Right lung (tissue), 5 donors: Measurements from ENCODE around the gene BICRAL. TPM values are rescaled to one million over a fixed set of nuclear protein-coding genes. Genes with fewer than 3 reads are reported as not detected.
"Not testable (repeated sequence)": the region's sequence is repeated elsewhere in the genome, so short reads cannot be mapped to it uniquely, and the experiment has no call there.

Experiments used
- DNase-seq, 2 donors: peaks; one replicate each; pipeline ENCODE4 v3.0.0-alpha.2; 2013
- polyA plus RNA-seq, 5 donors: library from polyadenylated mRNA; unstranded; fragments of 120-200 nt; gene quantifications; one replicate each; pipeline versions ENCODE4 v1.2.1 to v1.2.3, GENCODE V29; 2013; ENCODE audit warnings: inconsistent platforms in 1 of 5, low replicate concordance in 1 of 5; ENCODE audit not compliant: insufficient read length in 5 of 5, insufficient read depth in 1 of 5

BICRAL gene
- polyA plus RNA-seq, 5 donors: 14.1 to 20.2 (median 18.8) TPM

DNA sequence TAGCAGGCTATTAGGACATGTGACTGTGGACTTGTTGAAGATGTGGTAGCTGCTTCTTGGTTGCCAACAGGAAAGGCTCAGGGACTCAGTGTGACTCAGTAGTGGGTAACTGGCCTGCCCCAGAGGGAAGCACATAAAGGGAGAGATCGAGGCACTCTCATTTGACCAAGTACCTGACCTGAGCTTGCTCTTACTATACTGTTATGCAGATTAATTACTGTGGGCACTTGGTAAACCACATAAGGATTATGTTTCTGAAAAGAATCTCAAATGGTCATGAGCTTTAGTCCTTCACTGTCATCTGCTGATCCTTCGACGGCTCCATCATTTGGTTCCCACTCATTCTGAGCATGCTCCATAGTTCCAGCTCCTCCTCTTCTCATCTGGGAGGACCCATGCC, 49.4 kb downstream of the BICRAL start:
- no peak for DNase-seq

DNA sequence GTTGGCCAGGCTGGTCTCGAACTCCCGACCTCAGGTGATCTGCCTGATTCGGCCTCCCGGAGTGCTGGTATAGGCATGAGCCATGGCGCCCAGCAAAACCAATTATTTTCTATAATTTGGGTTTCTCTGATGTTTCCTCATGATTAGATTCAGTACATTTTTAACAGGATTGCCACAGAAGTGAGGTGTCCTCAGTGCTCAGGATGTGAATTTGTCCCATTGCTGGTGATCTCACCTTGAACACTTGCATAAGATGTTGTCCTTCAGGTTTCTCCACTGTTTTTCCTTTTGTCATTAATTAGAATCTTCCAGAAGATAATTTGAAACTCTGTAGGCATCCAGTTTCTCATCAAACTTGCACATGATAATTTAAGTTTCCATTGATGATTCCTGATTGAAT, 52.2 kb downstream of the BICRAL start:
- no peak for DNase-seq

DNA sequence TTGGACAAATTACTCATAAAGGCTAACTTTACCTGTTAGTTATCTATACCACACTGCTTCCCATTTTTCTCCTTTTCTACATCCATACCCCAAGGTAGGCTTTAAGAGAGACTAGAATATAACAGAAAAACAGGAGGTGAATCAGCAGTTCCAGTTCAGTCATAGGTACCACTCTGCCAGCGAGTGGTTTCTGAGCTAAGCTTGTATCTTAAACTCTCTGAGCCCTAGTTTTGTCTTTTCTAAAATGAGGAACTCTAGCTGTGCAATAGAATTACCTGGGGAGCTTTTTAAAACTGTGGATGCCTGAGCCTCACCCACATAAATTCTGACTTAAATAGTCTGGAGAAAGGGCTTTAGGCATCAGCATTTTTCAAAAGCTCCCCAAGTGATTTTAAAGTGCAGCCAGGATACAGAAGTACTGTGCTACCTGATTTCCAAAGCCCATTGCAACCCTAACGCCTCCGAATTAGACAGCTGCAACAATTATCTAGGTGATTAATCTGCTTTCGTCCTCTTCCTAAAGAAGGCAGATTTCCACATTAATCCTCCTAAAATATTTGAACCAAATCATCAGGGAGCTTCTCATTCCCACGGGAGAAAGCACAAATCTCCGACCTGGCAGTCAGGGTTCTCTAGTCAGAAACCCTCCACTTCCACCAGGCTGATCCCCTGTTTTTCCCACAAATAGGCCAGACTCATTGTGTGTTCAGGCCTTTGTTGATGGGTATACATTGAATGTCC, 60.2 kb downstream of the BICRAL start:
- no peak for DNase-seq

DNA sequence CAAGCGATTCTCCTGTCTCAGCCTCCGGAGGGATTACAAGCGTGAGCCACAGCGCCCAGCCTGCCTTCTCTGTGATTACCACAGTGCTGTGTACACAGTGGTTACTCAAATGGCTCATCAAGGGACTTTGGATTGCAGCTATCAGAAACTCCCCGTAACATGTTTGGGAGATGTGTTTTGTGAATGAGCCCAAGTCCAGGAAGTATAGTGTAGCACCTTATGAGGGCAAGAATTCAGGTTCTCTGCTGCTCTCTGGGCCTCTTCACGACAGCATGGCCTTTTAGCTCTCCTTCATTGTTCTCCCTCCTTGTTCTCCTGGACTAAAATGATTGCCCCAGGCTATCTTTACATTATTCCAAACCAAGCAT, 63.5 kb downstream of the BICRAL start:
- no peak for DNase-seq

DNA sequence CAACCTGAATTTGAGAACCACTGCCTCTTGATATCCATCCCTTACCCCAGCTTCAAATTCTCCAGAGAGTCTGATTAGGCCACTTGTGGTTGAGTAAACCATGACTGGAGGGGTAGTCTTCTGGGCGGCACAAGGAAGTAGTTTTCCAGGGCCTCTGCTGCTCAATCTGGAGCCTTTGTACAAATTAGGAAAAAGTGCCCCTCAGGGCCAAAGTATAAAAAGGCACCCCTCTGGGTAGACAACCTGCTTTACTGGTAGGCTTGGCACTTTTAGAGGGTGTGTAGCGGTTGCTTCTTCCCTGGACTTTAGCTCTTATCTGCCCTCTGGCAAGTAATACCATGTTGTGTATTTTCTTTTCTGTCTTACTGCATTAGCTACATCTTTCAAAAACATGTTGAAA, 64.7 kb downstream of the BICRAL start:
- DNase-seq: no peak

DNA sequence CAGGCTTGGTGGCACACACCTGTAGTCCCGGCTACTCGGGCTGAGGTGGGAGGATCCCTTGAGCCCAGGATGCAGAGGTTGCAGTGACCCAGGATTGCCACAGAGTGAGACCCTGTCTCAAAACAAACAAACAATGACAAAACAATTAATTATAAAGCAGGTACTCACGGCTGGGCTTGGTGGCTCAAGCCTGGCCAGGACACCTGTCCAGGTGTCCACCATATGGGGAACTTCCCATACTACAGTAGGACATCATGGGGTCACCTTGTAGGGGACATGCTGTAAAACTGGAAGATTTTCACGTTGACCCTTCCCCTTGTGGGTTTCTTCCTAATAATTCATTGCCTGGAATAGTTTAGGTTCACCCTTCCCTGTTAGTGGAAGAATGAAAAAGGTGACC, 66.8 kb downstream of the BICRAL start:
- no peak for DNase-seq

DNA sequence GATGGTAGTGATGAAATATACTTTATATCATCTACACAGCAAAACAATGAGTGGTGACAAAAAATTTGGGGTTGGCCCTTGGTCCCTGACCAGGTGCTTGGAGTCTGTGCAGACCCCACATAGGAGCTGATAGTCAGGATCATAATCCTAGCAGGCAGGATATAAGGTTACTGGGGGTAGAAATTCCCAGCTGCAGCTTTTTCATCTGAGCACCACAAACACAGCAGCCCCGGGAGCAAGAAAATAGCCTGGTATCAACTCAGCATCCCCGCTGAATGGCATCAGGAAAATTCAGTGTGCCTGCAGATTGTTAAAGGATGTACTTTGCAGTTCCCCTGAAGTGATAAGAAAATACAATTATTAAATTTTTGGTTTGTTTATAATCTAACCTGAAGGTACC, 69.7 kb downstream of the BICRAL start:
- DNase-seq: no peak

DNA sequence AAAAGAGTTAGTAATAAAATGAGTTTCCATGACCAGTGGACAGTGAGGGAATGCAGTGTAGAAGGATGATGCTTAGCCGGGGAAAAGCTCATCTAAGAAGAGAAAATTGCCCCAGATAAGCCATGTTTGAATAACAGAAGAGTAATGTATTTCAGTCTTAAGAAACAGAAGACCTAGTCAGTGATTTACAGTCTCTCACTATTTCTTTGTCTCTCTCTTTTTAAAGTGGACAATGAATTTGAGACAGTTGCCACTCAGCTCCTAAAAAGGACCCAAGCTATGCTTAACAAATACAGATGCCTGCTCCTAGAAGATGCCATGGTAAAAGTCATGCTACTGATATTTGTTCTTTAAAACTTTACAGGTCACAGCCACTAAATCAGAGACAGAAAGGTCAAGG, 78.2 kb downstream of the BICRAL start:
- DNase-seq: no peak

DNA sequence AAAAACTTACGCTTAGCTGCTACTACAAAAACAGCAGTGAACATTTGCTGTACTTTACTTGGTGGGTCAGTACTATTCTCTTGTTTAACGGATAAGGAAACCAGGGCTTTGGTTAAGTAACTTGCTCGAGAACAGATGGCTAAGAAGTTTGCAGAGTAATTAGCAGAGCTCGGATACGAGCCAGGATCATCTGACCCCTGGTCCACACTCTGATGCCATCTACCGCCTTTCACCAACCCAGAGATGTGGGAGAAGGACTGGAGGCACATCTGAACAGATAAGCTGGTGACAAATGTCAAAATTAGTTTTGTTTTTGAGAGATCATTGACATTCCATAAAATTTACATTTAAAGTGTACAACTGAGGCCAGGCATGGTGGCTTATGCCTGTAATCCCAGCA, 78.6 kb downstream of the BICRAL start:
- DNase-seq: no peak

DNA sequence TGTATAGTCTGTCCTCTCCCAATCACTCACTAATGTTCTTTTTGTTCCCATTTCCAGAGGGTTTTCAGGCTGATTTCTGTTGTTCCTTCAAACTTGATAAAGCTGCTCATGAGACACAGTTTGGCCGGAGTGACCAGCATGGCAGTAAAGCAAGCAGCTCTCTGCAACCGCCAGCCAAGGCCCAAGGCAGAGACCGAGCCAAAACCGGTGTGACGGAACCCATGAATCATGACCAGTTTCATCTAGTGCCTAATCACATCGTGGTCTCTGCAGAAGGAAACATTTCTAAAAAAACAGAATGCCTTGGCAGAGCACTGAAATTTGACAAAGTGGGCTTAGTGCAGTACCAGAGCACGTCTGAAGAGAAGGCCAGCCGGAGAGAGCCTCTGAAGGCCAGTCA, 82.8 kb downstream of the BICRAL start:
- no peak for DNase-seq

DNA sequence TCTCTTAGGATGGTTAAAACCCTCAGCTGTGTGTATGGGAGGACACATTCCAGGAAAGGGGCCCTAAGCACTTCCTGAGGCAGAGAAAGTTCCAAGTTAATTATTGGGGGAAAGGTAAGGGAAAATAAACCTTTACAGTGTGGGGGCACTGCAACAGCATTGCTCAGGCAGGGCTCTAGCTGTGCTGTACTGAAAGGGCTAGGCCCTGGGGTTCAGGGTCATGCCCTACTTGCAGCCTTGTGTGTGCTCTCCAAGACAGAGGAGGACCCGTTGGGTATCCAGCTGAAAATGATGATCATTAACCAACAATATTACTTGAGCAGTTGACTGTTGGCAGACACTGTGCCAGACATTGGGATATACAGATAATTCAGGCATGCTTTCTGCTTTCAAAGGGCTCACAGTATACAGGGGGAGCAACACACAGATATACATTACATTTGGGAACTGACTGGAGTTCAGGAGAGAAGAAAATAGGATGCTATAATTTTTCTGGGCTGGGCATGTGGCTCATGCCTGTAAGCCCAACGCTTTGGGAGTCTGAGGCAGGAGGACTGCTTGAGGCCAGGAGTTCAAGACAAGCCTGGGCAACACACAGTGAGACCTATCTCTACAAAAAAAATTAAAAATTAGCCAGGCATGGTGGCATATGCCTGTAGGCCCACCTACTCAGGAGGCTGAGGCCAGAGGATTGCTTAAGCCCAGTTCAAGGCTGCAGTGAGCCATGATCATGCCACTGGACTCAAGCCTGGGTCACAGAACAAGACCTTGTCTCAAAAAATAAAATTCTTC, 88.5 kb downstream of the BICRAL start:
- no peak for DNase-seq

DNA sequence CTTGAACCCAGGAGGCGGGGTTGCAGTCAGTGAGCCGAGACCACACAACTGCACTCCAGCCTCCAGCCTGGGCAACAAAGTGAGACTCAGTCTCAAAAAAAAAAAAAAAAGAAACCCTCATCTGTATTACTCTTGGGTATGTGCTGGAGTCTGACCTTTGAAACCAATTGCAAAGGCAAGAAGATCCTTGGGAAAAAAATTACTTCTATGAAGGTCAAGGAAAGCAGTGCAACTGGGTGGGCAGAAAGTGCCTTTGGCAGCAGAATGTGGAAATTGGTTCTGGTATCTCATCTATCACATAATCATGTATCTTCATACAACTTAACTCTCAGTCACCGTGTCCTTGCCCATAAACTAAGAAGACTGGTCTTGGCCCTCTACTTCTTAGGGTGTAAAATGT, 89.9 kb downstream of the BICRAL start:
- no peak for DNase-seq

DNA sequence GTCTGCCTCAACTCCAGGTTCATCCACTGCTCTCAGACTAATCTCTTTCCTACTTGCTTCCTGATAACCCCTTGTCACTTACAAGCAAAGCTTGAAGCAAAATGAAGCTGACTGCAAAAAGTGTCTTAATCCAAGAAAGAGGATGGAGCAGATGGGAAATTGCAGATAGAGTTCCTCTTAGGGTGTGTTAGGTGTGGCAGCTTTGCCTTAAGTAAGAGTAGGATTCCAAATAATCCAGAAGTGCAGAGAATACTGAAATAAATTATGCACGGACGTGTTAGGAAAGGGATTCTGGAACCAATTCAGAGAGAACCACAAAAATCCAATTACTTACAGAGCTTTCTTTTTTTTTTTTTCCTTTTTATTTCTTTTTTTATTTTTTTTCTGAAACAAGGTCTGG, 91.5 kb downstream of the BICRAL start:
- DNase-seq: no peak

DNA sequence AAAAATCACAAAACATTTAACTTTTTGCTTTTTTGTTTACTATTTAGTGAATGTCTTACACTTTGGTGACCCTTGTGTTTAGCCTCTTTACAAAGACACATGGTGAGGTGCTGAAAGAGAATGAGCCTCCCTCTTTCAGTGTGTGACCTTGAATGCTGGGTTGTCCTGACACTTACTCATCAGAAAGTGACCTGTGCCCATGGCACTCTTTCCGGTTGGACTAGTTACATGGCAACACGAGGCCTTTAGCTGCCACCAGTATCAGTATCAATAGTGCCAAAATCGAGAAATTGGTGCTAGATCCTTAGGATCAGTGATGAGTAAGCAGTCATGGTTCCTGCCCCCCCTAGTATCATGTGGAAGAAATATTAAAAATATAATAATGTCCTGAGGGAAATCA, 95.8 kb downstream of the BICRAL start:
- no peak for DNase-seq

DNA sequence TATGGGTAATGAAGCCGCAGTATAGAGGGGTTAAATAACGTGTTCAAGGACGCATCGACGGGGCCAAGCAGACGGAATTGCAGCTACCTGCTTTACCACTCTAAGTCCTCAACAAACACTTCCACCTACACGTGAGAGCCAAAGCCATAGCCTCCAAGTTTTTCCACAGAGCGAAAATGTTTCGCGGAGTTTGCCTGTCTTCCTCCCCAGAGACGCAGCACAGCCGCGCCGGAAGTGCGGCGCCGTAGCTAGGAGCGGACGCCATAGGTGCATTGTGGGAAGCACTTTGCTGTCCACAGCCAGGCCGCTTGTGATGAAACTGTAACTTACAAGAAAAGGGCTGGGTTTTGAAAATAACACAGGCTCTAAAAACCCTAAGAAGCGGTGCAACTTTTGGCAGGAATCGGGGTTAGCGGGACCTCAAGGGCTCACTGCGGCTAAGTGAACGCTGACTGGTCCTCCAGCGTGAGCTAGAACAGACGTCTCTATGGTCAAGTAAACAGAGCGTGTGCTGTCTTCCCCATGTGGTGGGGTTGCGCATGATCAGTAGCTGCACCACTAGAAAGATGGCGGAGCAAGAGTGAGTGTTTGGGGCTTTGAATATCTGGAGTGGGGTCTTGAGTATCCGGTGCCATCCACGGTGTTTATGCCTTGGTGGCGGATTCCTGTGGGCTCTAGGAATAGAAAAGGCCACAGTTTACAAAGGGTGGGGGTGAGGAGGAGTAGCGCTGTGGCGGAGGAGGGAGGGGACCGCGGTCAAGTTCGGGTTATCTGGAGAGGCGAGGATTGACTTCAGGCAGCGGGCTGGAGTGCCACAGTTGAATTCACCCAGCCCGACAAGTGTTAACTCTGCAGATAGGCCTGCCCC, 97.8 kb downstream of the BICRAL start, which contains the start of gene RPL7L1:
Gene RPL7L1, plus strand, starts transcription at position 245 of the 868 bp plus-strand sequence. Its CDS starts 295 bp downstream, at position 540.
- DNase-seq: peak; percentile 86 to 90

DNA sequence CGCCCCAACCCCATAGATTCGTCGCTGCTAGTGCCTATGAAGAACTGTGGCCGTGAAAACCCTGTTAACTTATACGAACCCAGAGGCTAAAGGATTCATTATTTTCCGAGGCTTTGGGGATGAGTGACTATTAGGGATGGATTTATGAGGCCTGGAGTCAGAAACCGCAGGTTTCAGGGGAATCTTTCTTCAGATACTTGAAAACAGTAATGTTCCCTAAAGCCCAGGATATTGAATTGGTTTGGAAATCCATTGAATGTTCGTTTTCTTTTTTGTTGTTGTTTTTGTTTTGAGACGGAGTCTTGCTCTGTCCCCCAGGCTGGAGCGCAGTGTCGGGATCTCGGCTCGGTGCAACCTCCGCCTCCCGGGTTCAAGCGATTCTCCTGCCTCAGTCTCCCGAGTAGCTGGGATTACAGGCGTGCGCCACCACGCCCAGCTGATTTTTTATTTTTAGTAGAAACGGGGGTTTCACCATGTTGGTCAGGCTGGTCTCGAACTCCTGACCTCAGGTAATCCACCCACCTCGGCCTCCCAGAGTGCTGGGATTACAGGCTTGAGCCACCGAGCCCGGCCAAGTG, 98.5 kb downstream of the BICRAL start:
- not testable (repeated sequence) for DNase-seq

DNA sequence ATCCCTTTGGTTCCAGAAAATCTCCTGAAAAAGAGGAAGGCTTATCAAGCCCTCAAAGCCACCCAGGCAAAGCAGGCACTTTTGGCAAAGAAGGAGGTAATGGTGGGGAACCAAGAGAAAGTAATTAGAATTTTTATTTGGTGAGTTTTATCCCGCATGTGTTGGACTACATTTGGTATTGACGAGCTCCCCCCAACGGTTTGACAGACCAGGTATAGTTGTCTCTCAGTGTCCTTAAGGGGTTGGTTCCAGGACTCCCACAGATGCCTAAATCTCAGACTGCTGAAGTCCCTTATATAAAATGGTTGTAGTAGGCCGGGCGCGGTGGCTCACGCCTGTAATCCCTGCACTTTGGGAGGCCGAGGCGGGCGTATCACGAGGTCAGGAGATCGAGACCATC, 99.0 kb downstream of the BICRAL start:
- not testable (repeated sequence) for DNase-seq

DNA sequence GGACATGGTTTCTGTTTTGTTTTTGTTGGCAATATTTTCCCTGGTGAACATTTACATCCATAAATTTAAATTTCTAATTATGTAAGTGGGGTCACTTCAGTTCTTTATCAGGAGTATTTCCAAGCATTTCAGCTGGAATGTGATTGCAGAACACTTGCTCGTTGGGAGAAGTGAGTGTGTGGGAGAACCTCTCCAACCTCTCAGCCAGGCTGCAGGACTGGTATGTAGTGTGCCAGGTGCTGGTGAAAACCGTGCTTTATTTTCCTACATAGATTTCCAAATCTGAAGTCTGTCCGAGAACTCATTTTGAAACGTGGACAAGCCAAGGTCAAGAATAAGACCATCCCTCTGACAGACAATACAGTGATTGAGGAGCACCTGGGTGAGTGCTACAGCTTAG, 103.8 kb downstream of the BICRAL start:
- DNase-seq: no peak

DNA sequence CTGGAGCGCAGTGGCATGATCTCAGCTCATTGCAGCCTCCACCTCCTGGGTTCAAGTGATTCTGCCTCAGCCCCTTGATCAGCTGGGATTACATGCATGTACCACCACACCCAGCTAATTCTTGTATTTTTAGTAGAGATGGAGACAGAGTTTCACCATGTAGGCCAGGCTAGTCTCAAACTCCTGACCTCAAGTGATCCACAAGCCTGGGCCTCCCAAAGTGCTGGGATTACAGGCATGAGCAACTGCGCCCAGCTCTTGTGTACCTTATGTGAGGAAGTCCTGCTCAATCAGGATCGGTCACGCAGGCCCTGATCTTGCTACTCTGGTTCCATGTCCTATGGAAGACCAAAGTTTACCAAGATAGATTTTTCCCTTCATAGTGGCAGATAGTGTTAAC, 106.3 kb downstream of the BICRAL start:
- DNase-seq: not testable (repeated sequence)

DNA sequence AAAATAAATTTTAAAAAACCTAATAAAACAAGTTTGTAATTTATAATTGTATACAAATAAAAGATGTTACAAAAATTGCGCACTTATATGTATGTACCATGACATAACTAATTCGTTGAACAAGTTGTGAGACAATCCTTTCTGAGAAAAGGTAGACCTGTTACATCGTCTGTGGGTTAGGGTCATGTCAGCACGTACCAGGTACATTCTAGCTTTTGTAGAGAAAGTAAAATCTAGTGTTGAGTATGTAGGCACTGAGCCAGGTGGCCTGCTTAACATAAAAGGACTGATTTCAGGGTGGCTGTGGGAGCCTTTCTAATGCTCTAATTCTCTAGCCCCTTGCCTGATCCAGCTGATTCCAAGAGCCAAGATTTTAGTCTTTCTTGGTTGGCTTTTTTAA, 108.0 kb downstream of the BICRAL start:
- no peak for DNase-seq

DNA sequence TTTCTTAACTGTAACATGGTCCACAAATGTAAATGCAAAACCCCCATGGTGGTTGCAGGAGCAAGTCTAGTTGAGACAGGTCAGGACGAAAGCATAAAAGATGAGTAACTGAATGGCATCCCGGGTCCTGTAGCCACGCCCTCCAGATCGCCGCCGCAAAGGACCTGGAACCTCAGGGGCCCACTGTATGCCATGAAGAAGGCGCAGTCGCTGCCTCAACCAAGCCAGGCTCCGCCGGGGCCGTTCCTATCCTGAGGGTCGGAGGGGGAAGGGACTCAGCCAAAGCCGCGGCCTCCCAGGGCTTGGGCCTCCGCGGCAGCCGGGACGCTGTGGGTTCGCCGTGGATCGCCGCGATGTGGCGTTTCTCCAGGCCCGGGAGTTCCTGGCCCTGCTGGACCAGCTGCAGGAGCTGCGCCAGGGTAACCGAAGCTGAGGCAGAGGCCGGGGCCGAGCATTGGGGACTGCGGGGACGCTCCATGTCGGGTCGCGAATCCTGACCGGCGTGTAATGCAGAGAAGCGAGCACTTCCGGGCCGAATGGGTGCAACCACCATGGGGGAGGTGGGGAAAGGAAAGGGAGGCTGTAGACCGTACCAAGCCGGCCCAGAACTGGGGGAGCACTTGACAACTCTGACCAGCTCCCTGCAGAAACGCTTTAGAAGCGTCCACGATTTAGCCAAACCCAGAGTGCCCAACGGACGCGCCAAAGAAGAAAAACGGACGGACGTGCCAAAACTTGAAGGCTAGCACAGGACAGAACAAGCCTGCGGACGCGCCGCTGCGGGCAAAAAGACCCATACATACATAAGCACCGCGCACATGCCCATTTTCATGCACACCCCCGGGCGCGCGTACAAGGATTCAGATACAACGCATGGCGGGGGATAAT, 108.7 kb downstream of the BICRAL start:
- DNase-seq: peak; percentile 92 to 93
